Stomach (tissue), 4 donors: Measurements from ENCODE around the gene PDXDC1.

Experiments
- CTCF ChIP-seq, 7 experiments: fragments of 450-650 bp in 4 of 7; fragments of 200-600 bp in 3 of 7; sonication (generic) in 3 of 7; IDR thresholded peaks; one replicate each; pipeline ENCODE4 v1.5.1; 2016 to 2019; ENCODE audit warnings: antibody characterized with exemption in 7 of 7, control low read depth in 2 of 7, mild to moderate bottlenecking in 1 of 7
- EP300 ChIP-seq: sonication (generic); formaldehyde crosslinking; IDR thresholded peaks from one replicate; pipeline ENCODE4 v1.6.1; 2017; ENCODE audit warnings: antibody characterized with exemption
- POLR2A ChIP-seq, 4 donors: fragments of 450-650 bp; IDR thresholded peaks; one replicate each; pipeline ENCODE4 v1.6.1; 2016; ENCODE audit warnings: antibody characterized with exemption in 4 of 4, control low read depth in 2 of 4, mild to moderate bottlenecking in 1 of 4, moderate library complexity in 1 of 4

GRCh38 chr16:14963281-14964173, 11.3 kb upstream of the PDXDC1 start:
- TF ChIP-seq CTCF (IDR thresholded peaks at IDR 0.05) (no peak), EP300 (no peak), POLR2A (IDR thresholded peaks at IDR 0.05) (no peak)
